ENCODE measurements around the gene AFAP1. TPM values are rescaled to one million over a fixed set of nuclear protein-coding genes. Genes with fewer than 3 reads are reported as not detected.

AFAP1 gene
- total RNA-seq, 1 donor from 2014 or later = 6.8 TPM

DNA sequence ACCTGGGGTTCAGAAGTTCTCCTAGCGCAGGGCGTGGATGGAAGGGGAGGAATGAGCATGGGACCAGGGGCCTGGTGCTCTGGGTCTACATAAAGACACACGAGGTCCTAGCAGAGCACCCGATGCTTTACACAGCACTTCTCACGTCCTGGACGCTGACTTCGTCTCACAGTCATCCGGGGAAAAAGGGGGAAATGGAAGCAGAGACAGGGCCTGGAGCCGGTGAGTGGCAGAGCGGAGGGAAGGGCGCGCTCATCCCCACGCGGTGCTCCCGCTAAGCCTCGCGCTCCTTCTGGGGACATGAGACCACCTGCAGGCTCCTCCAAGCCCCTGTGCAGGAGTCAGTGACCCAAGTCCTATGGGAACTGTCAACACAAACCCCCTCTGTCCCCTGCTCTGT is 157.7 kb downstream of the AFAP1 start:
- no peak for FAIRE-seq
- no peak overlapping the region for H3K4me3 ChIP-seq (ENCODE audit: low read depth, low read length)
- no peaks in the 10 kb centered on the region for H3K27me3 ChIP-seq (ENCODE audit: control insufficient read depth, insufficient read depth, low read length)
- peaks cover 27% of the 10 kb centered on the region for H3K36me3 ChIP-seq (ENCODE audit: control insufficient read depth, insufficient read depth, low read length)
- DNase-seq (ENCODE audit: low read depth) = no peak
- TF ChIP-seq, protein P1, sequence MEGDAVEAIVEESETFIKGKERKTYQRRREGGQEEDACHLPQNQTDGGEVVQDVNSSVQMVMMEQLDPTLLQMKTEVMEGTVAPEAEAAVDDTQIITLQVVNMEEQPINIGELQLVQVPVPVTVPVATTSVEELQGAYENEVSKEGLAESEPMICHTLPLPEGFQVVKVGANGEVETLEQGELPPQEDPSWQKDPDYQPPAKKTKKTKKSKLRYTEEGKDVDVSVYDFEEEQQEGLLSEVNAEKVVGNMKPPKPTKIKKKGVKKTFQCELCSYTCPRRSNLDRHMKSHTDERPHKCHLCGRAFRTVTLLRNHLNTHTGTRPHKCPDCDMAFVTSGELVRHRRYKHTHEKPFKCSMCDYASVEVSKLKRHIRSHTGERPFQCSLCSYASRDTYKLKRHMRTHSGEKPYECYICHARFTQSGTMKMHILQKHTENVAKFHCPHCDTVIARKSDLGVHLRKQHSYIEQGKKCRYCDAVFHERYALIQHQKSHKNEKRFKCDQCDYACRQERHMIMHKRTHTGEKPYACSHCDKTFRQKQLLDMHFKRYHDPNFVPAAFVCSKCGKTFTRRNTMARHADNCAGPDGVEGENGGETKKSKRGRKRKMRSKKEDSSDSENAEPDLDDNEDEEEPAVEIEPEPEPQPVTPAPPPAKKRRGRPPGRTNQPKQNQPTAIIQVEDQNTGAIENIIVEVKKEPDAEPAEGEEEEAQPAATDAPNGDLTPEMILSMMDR (IDR thresholded peaks at IDR 0.05; ENCODE audit: insufficient read depth, low read length, severe bottlenecking) = no peak

DNA sequence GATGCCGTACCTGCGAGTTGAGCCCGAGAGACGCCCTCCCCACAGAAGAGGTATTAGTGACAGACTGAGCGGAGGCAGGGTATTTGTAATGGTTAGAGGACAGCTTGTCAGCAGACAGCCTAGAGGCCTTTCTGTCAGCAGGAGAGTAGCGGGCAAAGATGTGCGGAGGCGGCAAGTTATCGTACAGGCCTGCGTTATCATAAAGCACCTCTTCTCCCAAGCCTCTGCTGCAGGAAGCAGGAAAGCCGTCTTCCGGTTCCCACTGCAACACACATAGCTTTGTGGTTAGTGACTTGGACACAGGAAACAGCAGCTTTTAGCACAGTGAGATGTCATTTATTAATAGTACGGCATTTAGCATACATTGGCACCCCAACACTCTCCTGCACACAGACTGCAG is 158.3 kb downstream of the AFAP1 start:
- Histone ChIP-seq H3K27me3 (ENCODE audit: control insufficient read depth, insufficient read depth, low read length) (no peaks in the 10 kb centered on the region), H3K36me3 (ENCODE audit: control insufficient read depth, insufficient read depth, low read length) (peaks cover 27% of the 10 kb centered on the region), H3K4me3 (ENCODE audit: low read depth, low read length) (no peak overlapping the region)
- TF ChIP-seq, protein P1 (IDR thresholded peaks at IDR 0.05; ENCODE audit: insufficient read depth, low read length, severe bottlenecking) = no peak
- no peak for DNase-seq (ENCODE audit: low read depth)
- FAIRE-seq = peak; percentile 13

DNA sequence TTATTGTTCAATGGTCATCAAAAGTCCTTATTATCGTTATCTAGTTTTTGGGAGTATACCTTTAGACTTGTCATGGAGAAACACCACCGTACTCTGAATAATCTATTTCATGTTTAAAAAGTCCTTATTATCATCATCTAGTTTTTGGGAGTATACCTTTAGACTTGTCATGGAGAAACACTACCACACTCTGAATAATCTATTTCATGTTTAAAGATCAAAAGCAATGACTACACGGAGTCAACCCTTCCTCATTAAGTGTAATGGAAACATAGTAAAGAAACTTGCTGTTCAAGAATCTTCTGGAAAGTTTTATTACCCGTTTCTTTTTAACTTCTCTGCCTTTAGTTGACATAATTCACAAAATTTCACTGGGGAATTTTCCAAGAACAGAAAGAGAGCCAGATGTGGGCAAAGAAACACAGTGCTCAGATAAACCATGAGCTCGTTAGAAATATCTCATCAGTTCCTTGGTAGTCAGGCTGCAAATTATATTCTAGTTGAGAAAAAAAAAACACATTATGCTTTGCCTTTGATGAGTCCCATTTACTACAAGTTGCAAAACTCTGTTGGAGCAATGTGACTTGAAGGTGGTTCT is 158.8 kb downstream of the AFAP1 start:
- DNase-seq (ENCODE audit: low read depth) = no peak
- H3K36me3 ChIP-seq (ENCODE audit: control insufficient read depth, insufficient read depth, low read length) = peaks cover 23% of the 10 kb centered on the region

DNA sequence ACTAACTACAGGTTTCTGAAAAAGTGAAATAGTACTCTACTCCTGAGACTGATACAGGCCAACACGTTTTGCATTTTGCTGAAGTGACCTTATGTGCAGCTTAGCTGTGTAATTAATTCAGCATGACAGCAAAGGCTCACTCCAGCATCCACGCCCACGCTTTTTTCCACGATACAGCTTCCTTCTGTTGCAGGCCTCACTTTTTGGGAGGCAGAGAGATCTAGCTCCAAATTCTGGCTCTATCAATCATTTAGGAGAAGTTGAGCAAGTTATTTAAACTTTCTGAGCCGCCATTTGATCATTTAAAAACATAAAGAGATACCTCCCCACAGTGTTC is 160.3 kb downstream of the AFAP1 start:
- Histone ChIP-seq H3K27me3 (ENCODE audit: control insufficient read depth, insufficient read depth, low read length) (no peaks in the 10 kb centered on the region), H3K36me3 (ENCODE audit: control insufficient read depth, insufficient read depth, low read length) (peaks cover 24% of the 10 kb centered on the region), H3K4me3 (ENCODE audit: low read depth, low read length) (no peak overlapping the region)
- DNase-seq (ENCODE audit: low read depth) (no peak), FAIRE-seq (no peak)
- TF ChIP-seq, protein P1 (IDR thresholded peaks at IDR 0.05; ENCODE audit: insufficient read depth, low read length, severe bottlenecking) = no peak

More for the DNA sequence above, 158.8 kb downstream of the AFAP1 start:
- no peaks in the 10 kb centered on the region for H3K27me3 ChIP-seq (ENCODE audit: control insufficient read depth, insufficient read depth, low read length)
- TF ChIP-seq, protein P1 (IDR thresholded peaks at IDR 0.05; ENCODE audit: insufficient read depth, low read length, severe bottlenecking) = no peak
- FAIRE-seq = no peak
- no peak overlapping the region for H3K4me3 ChIP-seq (ENCODE audit: low read depth, low read length)

DNA sequence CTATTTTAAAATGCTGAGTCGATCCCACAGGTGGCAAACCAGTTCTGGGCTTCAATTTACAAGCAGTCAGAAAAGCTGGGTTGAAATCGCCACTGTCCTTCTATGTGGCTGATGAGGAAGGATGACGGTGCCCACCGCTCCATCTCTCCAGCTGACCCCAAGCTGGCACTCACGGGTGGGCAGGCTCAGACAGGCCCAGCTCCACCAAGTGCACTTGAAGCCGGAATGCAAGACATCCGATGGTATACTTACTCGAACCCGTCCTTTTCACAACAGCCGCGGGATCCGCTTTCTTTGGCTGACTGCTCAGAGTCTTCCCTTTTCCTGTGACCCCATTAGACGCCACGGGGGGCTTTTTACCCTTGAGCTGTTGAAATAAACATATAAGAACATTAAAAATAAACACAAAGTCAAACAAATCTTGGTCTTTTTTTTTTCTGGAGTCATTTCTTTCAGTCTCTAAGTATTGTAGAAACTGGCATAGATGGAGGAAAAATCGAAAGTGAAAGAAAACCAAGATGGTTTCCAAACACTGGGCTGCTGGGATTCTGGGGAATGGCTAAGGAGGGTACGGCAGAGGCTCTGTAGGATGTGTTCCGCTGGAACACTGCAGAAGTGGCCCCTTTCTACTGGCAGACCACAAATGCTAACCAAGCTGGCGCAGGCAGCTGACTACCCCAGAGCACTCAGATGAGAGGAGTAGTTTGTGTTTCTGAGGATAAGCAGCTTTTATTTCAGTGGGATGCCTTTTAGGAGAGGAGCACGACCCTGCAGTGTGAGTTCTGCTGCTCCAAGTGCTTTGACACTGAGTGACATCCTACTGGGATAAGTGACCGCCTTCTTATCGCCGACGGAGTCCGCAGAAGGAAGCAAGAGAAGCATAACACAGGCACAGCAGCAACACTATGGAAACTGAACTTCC is 160.9 kb downstream of the AFAP1 start:
- DNase-seq (ENCODE audit: low read depth) = no peak
- H3K36me3 ChIP-seq (ENCODE audit: control insufficient read depth, insufficient read depth, low read length) = peaks cover 26% of the 10 kb centered on the region
- FAIRE-seq = no peak
- TF ChIP-seq, protein P1 (IDR thresholded peaks at IDR 0.05; ENCODE audit: insufficient read depth, low read length, severe bottlenecking) = no peak
- H3K27me3 ChIP-seq (ENCODE audit: control insufficient read depth, insufficient read depth, low read length) = no peaks in the 10 kb centered on the region
- no peak overlapping the region for H3K4me3 ChIP-seq (ENCODE audit: low read depth, low read length)

Data from bronchial epithelial cell (primary cell).